NCI-H82 treated with DMSO at 0.1 percent for 48 hours (cell line): Measurements from ENCODE around the gene PRKAR1B.

Experiments used
- DNase-seq: peaks from one replicate; lab custom pipeline; 2025; ENCODE audit not compliant: unreplicated experiment; lab: John Stamatoyannopoulos, UW

Gene PRKAR1B

GRCh38 chr7:576524-577277 is 150.4 kb downstream of the PRKAR1B start:
- no peak for DNase-seq

DNA sequence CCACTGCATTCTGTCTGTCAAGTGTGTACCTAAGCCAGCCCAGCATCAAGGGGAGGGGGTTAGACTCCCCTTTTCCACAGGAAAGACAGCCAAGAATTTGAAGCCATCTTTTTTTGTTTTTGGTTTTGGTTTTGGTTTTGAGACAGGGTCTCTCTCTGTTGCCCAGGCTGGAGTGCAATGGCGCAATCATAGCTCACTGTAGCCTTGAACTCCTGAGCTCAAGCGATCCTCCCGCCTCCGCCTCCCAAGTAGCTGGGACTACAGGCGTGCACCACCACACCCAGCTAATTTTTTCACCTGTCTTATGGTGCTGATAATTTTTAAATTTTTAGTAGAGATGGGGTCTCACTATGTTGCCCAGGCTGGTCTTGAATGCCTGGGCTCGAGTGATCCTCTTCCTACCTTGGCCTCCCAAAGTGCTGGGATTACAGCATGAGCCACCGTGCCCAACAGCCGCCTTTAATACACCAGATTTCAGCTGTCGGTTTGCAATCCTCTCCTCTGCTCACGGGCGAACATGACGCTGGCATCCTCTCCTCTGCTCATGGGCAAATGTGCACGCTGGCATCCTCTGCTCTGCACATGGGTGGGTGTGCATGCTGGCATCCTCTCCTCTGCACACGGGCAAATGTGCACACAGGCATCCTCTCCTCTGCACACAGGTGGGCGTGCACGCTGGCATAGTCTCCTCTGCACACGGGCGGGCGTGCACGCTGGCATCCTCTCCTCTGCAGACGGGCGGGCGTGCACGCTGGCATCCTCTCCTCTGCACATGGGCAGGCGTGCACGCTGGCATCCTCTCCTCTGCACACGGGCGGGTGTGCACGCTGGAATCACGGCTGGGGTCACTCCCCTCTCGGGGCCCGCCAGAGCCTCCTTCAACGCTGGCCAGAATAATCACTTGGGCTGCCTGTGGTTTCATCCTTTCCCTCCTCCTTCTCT is 151.4 kb downstream of the PRKAR1B start:
- DNase-seq, result no peak

DNA sequence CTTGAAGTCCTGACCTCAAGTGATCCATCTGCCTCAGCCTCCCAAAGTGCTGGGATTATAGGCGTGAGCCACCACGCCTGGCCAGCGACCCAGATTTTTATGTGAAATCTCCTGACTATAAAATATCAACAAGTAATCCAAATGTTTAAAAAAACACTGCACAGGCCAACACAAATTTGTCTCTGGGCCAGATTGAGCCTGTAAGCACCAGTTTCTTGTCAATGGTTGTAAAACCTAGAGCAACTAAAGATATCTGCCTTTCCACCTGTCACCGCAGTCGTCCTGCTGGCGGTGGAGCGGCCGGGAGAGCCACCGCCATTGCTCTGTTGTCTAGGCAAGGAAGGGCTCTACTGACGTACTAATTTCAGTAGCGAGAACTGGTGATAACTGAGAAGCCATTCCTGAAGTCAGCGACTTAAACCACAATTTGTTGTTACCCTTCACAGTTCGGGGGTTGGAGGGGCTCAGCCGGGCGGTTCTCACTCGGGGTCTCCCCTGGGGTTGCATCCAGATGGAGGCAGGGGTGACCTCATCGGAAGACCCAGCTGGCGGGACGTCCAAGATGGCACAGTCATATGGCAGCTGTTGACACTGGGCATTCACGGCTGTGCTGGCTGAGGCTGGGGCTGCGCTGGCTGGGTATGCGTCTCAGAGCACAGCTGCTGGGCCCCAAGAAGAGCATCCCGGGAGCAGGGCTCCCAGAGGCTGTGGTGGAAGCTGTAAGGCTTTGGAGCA is 152.3 kb downstream of the PRKAR1B start:
- no peak for DNase-seq

GRCh38 chr7:573933-574381 is 153.1 kb downstream of the PRKAR1B start:
- no peak for DNase-seq

- DNase-seq, result no peak
Observed at GRCh38 chr7:573269-573932, 153.7 kb downstream of the PRKAR1B start.

- no peak for DNase-seq
Observed at GRCh38 chr7:572416-573268, 154.4 kb downstream of the PRKAR1B start.

DNA sequence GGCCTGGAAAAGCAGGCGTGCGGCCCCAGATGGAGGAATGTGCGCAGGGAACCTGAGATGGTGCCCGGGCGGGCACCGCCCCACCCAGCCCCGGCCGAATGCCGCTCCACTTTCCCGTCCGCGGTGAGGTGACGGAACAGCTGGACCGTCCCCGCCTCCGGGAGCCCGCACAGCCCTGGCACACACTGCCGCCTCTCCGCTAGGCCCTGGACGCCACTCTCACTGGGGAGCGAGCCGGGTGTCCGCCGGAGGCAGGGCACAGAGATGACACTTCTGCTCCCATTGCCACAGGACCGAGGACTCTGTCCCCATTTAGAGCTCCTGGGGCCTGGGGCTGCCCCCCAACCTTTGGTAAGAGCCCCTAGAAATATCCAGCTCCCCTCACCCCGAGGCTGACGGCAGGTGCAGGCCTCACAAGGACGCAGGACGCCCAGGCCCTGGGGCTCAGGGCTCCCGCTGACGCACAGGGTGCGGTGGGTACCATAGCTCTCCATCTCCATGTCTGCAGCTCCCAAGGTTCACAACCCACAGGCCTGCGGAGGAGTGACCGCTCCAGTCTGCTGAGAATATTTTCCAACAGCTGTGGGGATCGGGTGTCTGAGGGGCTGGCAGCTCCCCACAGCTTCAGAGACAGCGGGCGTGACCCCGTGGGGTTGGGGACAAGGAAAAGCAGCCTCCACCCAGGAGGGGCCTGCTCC is 155.2 kb downstream of the PRKAR1B start:
- DNase-seq, result no peak

- DNase-seq, result no peak
Observed at GRCh38 chr7:571096-571717, 155.9 kb downstream of the PRKAR1B start.

- no peak for DNase-seq
Observed at GRCh38 chr7:570801-571070, 156.3 kb downstream of the PRKAR1B start.

DNA sequence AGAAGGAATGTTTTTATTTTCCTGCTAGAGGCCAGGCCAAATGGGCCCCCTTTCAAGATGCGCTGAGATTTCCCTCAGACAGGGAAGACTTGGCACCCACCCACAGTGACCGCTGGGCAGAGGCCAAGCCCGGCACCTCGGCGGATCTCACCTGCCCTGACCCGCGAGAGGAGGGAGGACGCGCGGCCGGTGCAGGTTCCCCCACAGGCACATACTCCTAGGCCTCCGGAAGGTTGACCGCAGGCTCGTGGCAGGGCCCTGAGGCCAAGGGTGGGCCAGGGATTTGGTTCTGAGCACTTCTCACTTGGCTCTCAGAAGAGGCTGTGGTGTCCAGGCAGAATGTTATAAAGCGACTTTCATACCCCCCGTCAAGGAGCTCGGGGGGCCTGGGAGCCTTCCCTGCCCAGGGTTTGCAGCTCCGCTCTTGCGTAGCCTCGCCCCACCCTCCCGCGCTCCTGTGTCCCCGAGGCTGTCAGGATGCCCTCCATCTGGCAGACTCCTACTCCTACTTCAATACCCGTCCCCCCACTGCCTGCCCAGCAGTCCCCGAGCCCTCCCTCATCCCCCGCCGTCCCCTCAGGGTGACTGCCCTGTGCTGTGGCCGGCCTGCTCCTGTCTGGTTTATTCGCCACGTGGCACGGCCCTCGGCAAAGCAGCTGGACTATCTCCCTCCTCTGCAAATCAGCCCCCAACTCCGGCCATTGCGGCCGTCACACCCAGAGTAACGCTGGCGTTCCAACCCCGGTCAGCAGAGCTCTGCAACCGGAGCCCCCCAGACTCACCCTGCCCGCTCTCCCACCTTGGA is 156.9 kb downstream of the PRKAR1B start:
- DNase-seq, result no peak

- DNase-seq, result no peak
Observed at GRCh38 chr7:569071-569855, 157.8 kb downstream of the PRKAR1B start.

- no peak for DNase-seq
Observed at GRCh38 chr7:568031-568951, 158.8 kb downstream of the PRKAR1B start.

GRCh38 chr7:567305-567883 is 159.7 kb downstream of the PRKAR1B start:
- DNase-seq, result no peak

DNA sequence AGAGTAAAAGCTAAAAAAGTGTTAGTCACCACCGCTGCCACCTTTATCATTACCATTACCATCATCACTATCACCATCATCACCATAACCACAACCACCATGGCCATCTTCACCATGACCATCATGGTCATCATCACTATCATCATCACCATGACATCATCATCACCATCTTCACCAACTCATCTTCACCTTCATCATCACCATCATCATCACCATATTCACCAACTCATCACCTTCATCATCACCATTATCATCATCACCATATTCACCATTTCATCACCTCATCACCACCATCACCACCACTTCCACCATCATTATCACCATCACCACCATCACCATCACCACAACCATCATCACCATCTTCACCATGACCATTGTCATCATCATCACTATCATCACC is 161.0 kb downstream of the PRKAR1B start:
- no peak for DNase-seq

DNA sequence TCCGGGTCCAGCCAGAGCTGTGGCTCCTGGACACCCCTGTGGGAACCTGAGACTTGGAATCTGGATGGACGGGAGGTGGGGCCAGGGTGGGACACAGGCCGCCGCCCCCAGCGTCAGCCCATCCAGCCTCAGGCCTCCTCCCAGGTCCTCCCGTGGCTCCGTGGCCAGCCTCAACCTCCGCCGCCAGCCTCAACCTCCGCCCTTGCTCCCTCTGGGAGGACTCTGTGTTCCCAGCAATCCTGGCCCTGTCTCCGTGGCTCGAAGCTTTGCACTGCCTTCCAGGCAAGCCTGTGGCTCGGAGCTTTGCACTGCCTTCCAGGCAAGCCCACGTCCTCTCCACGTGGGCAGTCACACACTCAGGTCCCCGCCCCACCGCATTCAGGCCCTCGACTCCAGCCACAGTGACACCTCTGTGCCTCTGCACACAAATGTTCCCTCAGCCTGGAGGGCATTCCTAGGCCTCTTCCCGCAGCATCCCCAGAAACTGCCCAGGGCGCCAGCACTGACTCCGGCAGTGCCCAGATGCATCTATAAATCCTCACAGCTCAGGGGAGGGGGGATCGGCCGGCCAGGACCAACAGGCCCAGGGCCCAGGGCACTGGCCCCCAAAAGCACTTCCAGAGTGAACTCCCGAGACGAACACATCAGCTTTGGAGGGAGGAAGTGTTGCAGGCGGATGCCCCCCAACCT is 162.8 kb downstream of the PRKAR1B start:
- no peak for DNase-seq
